Cardiac fibroblast (primary cell): ENCODE measurements around the gene CDH13.

Source experiments
- DNase-seq, 2 donors: peaks; one replicate each; pipeline versions ENCODE4 v3.0.0 to v3.0.0-alpha.2; 2010; ENCODE audit warnings: low read depth in 2 of 2
- H3K4me3 ChIP-seq, 2 donors: replicated peaks in 1 of 2; 1 replicate in 1 of 2; 2 replicates in 1 of 2; pipeline ENCODE4 v1.5.1; 2011; ENCODE audit warnings: low read depth in 2 of 2, low read length in 2 of 2, mild to moderate bottlenecking in 2 of 2, moderate library complexity in 1 of 2
- TF ChIP-seq, protein P1 (sequence below): IDR thresholded peaks from one replicate; pipeline ENCODE4 v1.5.1; 2011; ENCODE audit warnings: low read depth, mild to moderate bottlenecking, low read length, inconsistent platforms

CDH13 gene

DNA sequence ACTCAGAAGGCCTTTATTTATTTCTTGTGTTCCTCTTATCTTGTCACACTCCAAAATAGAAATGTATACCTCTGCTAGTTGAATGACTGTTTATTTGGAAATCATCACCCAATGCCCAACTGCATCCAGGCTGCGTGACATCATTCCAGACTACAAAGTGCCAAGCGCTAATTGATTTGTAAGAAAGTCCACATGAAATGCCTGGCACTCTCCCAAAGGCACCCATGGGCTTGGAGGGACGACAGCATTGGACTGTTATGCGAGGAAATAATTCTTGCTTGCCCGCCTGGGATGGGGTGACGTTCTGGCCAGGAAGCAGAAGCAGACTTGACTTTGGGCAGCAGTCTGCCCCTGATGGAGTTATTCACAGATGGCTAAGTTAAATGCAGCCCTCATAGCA is 165.9 kb downstream of the CDH13 start:
- no peak overlapping the region for H3K4me3 ChIP-seq
- TF ChIP-seq, protein P1, sequence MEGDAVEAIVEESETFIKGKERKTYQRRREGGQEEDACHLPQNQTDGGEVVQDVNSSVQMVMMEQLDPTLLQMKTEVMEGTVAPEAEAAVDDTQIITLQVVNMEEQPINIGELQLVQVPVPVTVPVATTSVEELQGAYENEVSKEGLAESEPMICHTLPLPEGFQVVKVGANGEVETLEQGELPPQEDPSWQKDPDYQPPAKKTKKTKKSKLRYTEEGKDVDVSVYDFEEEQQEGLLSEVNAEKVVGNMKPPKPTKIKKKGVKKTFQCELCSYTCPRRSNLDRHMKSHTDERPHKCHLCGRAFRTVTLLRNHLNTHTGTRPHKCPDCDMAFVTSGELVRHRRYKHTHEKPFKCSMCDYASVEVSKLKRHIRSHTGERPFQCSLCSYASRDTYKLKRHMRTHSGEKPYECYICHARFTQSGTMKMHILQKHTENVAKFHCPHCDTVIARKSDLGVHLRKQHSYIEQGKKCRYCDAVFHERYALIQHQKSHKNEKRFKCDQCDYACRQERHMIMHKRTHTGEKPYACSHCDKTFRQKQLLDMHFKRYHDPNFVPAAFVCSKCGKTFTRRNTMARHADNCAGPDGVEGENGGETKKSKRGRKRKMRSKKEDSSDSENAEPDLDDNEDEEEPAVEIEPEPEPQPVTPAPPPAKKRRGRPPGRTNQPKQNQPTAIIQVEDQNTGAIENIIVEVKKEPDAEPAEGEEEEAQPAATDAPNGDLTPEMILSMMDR: no peak
- no peak for DNase-seq

- DNase-seq: no peak
- H3K4me3 ChIP-seq: no peak overlapping the region
- TF ChIP-seq, protein P1: no peak
Observed at GRCh38 chr16:82793528-82794245, 166.9 kb downstream of the CDH13 start.

- DNase-seq: no peak
- TF ChIP-seq, protein P1: no peak
- no peak overlapping the region for H3K4me3 ChIP-seq
Observed at GRCh38 chr16:82796047-82796446, 169.3 kb downstream of the CDH13 start.

DNA sequence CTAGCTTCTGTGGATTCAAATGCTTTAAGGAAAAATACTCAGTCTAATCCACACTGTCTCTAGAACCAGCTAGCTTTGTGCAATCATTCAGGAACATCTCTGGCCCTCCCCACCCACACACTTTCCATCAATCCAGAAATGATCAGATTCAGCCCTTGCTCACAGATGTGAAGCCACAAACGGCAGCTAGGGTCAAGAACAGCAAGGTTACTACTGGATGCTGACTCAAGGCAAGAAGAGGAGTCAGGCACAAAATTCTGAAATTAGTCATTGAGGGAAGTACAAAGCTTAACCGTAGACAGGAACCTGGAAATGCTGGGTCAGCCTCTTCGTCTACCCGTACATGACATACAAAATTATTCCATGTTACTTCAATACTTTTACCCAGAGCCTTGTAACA is 174.6 kb downstream of the CDH13 start:
- TF ChIP-seq, protein P1: peak; percentile 10
- no peak overlapping the region for H3K4me3 ChIP-seq
- DNase-seq: peak in 1 of 2 donors; percentile 57

DNA sequence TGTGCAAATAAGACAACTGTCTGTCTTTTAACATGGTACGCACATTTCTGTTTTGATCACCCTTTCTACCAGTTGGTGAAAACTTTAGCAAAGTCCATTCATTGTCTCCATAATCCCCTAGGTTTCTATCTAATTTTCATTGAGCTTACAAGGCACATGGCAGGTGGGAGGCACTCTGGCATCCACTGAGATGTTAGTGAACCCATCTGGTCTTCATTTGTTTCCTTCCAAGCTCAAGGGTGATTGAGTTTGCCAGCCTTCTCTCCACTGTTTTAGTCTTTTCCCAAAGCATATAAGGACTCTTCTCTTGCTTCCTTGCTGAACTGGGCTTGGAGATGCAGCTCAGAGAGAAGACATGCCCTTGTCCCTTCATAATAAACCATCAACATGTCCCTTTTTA is 179.1 kb downstream of the CDH13 start:
- TF ChIP-seq, protein P1: no peak
- no peak for DNase-seq
- no peak overlapping the region for H3K4me3 ChIP-seq

GRCh38 chr16:82807311-82807710 is 180.5 kb downstream of the CDH13 start:
- TF ChIP-seq, protein P1: no peak
- DNase-seq: no peak
- no peak overlapping the region for H3K4me3 ChIP-seq

DNA sequence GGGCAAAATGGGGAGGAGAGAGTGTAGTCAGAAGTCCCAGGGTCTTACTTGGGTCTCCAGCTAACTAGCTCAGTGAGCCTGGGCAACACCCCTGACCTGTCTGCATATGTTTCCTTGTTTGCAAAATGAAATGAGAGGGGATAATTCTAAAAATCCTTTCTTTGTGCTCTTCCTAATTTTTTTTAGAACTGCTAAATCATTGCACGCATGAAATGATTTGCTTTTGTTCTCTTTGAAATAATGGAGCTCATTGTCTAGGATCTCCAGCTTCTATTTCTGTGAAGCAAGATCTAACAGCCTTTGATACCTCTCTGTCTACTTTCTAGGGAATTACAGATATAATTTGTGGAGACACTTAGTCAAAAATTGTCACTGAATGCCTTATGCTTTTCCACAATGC is 181.3 kb downstream of the CDH13 start:
- H3K4me3 ChIP-seq: no peak overlapping the region
- TF ChIP-seq, protein P1: no peak
- DNase-seq: no peak
